Stimulated activated CD4-positive, alpha-beta T cell treated with anti-CD3 and anti-CD28 coated beads, Interleukin-1b, Interleukin-23, amount 100 ng/mL, for 4 hours (primary cell): Measurements from ENCODE around the gene CCL27.

Experiments
- DNase-seq, 2 donors: peaks; one replicate each; pipeline ENCODE4 v3.0.0-alpha.2; 2020; ENCODE audit warnings: low read depth in 2 of 2

CCL27 gene

GRCh38 chr9:34684816-34685215 lies 22.4 kb upstream of the CCL27 start:
- no peak for DNase-seq

GRCh38 chr9:34684145-34684544 lies 21.7 kb upstream of the CCL27 start:
- peak in 1 of 2 donors; percentile 5 for DNase-seq

GRCh38 chr9:34675869-34676268 lies 13.4 kb upstream of the CCL27 start:
- DNase-seq = no peak

GRCh38 chr9:34675048-34675714 lies 12.7 kb upstream of the CCL27 start:
- peak; percentile 32 to 54 for DNase-seq

GRCh38 chr9:34674440-34674839 lies 12.0 kb upstream of the CCL27 start:
- DNase-seq = no peak

GRCh38 chr9:34671307-34671706 lies 8.8 kb upstream of the CCL27 start:
- no peak for DNase-seq

GRCh38 chr9:34669809-34670562 lies 7.5 kb upstream of the CCL27 start:
- DNase-seq = no peak

- DNase-seq = peak; percentile 73 to 80
Measured at GRCh38 chr9:34665381-34666250, 3.2 kb upstream of the CCL27 start.

GRCh38 chr9:34665067-34665380 lies 2.6 kb upstream of the CCL27 start:
- DNase-seq = no peak

GRCh38 chr9:34664281-34665066 lies 2.0 kb upstream of the CCL27 start:
- peak in 1 of 2 donors; percentile 68 for DNase-seq

GRCh38 chr9:34663303-34663605 lies 797 bp upstream of the CCL27 start:
- DNase-seq = no peak

- no peak for DNase-seq
Measured at GRCh38 chr9:34659592-34660253, 2.7 kb downstream of the CCL27 start.

- no peak for DNase-seq
Measured at GRCh38 chr9:34658461-34658860, 4.0 kb downstream of the CCL27 start.

- no peak for DNase-seq
Measured at GRCh38 chr9:34656992-34657391, 5.5 kb downstream of the CCL27 start.

GRCh38 chr9:34655394-34655793 lies 7.1 kb downstream of the CCL27 start:
- DNase-seq = no peak

GRCh38 chr9:34654323-34655051 lies 8.0 kb downstream of the CCL27 start:
- DNase-seq = no peak

- no peak for DNase-seq
Measured at GRCh38 chr9:34653151-34654072, 9.0 kb downstream of the CCL27 start.

- DNase-seq = no peak
Measured at GRCh38 chr9:34652602-34653000, 9.9 kb downstream of the CCL27 start.

- peak in 1 of 2 donors; percentile 36 for DNase-seq
Measured at GRCh38 chr9:34651876-34652601, 10.4 kb downstream of the CCL27 start, which contains the start of gene IL11RA. Gene IL11RA, plus strand, starts transcription at chr9:34652185. Its CDS starts 3,033 bp downstream, at chr9:34655218.
